SK-N-SH (cell line): ENCODE measurements around the gene LIN28B. TPM values are rescaled to one million over a fixed set of nuclear protein-coding genes. Genes with fewer than 3 reads are reported as not detected.

Experiments used
- CTCF ChIA-PET: fragments of 300-600, 350-600 bp; formaldehyde crosslinking; extraction: SDS; loops from one replicate; lab custom pipeline; 2021; lab: Yijun Ruan, JAX
- POLR2A ChIA-PET: fragments of 350-600 bp; sonication (Branson Sonifier 250); formaldehyde crosslinking; extraction: SDS; loops from one replicate; lab custom pipeline; 2020; ENCODE audit warnings: antibody characterized with exemption, inconsistent platforms; lab: Yijun Ruan, JAX
- DNase-seq: peaks from one replicate; pipeline ENCODE4 v3.0.0; 2012
- H2AFZ ChIP-seq: fragments of 200-600 bp; sonication (generic); 2 replicates; pipeline ENCODE4 v1.8.1; 2016; ENCODE audit warnings: antibody characterized with exemption, mild to moderate bottlenecking, low read depth
- H3F3A ChIP-seq: fragments of 200-600 bp; sonication (generic); replicated peaks from 2 replicates; pipeline ENCODE3; 2016; ENCODE audit warnings: antibody characterized with exemption, mild to moderate bottlenecking; ENCODE audit not compliant: insufficient read depth
- H3K27ac ChIP-seq, 2 experiments: fragments of 200-500 bp in 1 of 2; fragments of 200-600 bp in 1 of 2; sonication (Bioruptor generic) in 1 of 2; sonication (generic), shearing (Covaris generic) in 1 of 2; 2 replicates each; pipeline versions ENCODE4 v1.5.1 to v1.6.1; 2014 to 2016; ENCODE audit warnings: low read depth in 2 of 2, inconsistent platforms in 1 of 2, low read length in 1 of 2, mild to moderate bottlenecking in 1 of 2, mixed read lengths in 1 of 2
- H3K27me3 ChIP-seq: fragments of 200-600 bp; sonication (generic), shearing (Covaris generic); 2 replicates; pipeline ENCODE4 v1.6.1; 2016; ENCODE audit warnings: mixed run types; ENCODE audit not compliant: insufficient read depth
- H3K36me3 ChIP-seq, 2 experiments: fragments of 200-500 bp in 1 of 2; fragments of 200-600 bp in 1 of 2; sonication (Bioruptor generic) in 1 of 2; sonication (generic) in 1 of 2; replicated peaks in 1 of 2; 2 replicates each; pipeline versions ENCODE3 to v1.5.1; 2014 to 2016; ENCODE audit warnings: low read length in 1 of 2, mild to moderate bottlenecking in 1 of 2; ENCODE audit not compliant: insufficient read depth in 2 of 2, control insufficient read depth in 1 of 2
- H3K4me1 ChIP-seq, 2 experiments: fragments of 200-500 bp in 1 of 2; fragments of 200-600 bp in 1 of 2; sonication (Bioruptor generic) in 1 of 2; sonication (generic), shearing (Covaris generic) in 1 of 2; 2 replicates each; pipeline versions ENCODE4 v1.5.1 to v1.6.1; 2014 to 2016; ENCODE audit warnings: low read depth in 1 of 2, low read length in 1 of 2, mixed run types in 1 of 2; ENCODE audit not compliant: insufficient read depth in 2 of 2, control insufficient read depth in 1 of 2
- H3K4me2 ChIP-seq: fragments of 200-600 bp; sonication (generic), shearing (Covaris generic); 2 replicates; pipeline ENCODE4 v1.6.1; 2017; ENCODE audit warnings: mixed run types
- H3K4me3 ChIP-seq, 2 experiments: fragments of 200-500 bp in 1 of 2; fragments of 200-600 bp in 1 of 2; sonication (Bioruptor generic) in 1 of 2; sonication (generic), shearing (Covaris generic) in 1 of 2; 2 replicates each; pipeline versions ENCODE4 v1.5.1 to v1.8.1; 2014 to 2016; ENCODE audit warnings: low read depth in 2 of 2, inconsistent platforms in 1 of 2, low read length in 1 of 2, mild to moderate bottlenecking in 1 of 2, mixed read lengths in 1 of 2, moderate library complexity in 1 of 2
- H3K79me2 ChIP-seq: fragments of 200-600 bp; sonication (generic); 2 replicates; pipeline ENCODE4 v1.8.1; 2017; ENCODE audit warnings: mild to moderate bottlenecking; ENCODE audit not compliant: insufficient read depth
- H3K9ac ChIP-seq: fragments of 200-600 bp; sonication (generic); 2 replicates; pipeline ENCODE4 v1.6.1; 2017; ENCODE audit warnings: mixed run types
- H3K9me2 ChIP-seq: fragments of 200-600 bp; sonication (generic); 2 replicates; pipeline ENCODE4 v1.6.1; 2017; ENCODE audit warnings: mixed run types
- H3K9me3 ChIP-seq: fragments of 200-600 bp; sonication (generic); 2 replicates; pipeline ENCODE4 v1.6.1; 2017; ENCODE audit warnings: mixed run types, mild to moderate bottlenecking, moderate library complexity
- H4K20me1 ChIP-seq: fragments of 200-600 bp; sonication (generic); 2 replicates; pipeline ENCODE4 v1.6.1; 2017; ENCODE audit warnings: mild to moderate bottlenecking, mixed run types; ENCODE audit not compliant: insufficient read depth
- ELF1 ChIP-seq: IDR thresholded peaks from 2 replicates; pipeline ENCODE4 v1.4.0; 2012
- FOSL2 ChIP-seq: IDR thresholded peaks from 2 replicates; pipeline ENCODE4 v1.4.0; 2012; ENCODE audit warnings: low read depth, mild to moderate bottlenecking, moderate library complexity, borderline replicate concordance
- FOXJ3 ChIP-seq: sonication (generic); formaldehyde crosslinking; IDR thresholded peaks from 2 replicates; pipeline ENCODE4 v1.5.1; 2020; ENCODE audit warnings: mild to moderate bottlenecking, missing genetic modification reagents
- GATA2 ChIP-seq: sonication (generic); formaldehyde crosslinking; IDR thresholded peaks from 2 replicates; pipeline ENCODE4 v1.5.0; 2020; ENCODE audit warnings: mild to moderate bottlenecking, missing genetic modification reagents
- JUND ChIP-seq: IDR thresholded peaks from 2 replicates; pipeline ENCODE4 v1.4.0; 2012
- MEF2A ChIP-seq: IDR thresholded peaks from 2 replicates; pipeline ENCODE4 v1.4.0; 2012; ENCODE audit warnings: low read depth, borderline replicate concordance
- PBX3 ChIP-seq: IDR thresholded peaks from 2 replicates; pipeline ENCODE4; 2012
- SIN3A ChIP-seq: IDR thresholded peaks from 2 replicates; pipeline ENCODE4 v1.6.1; 2012; ENCODE audit warnings: low read depth, mild to moderate bottlenecking, low read length, moderate library complexity, borderline replicate concordance
- SMC3 ChIP-seq: IDR thresholded peaks from 2 replicates; pipeline ENCODE4 v1.6.1; 2012; ENCODE audit warnings: low read depth, low read length, improper control_type of control experiment
- TAF1 ChIP-seq: IDR thresholded peaks from 2 replicates; pipeline ENCODE4 v1.6.1; 2012; ENCODE audit warnings: low read depth, mild to moderate bottlenecking, low read length, moderate library complexity, borderline replicate concordance
- TEAD4 ChIP-seq: IDR thresholded peaks from 2 replicates; pipeline ENCODE4 v1.4.0; 2012; ENCODE audit warnings: mild to moderate bottlenecking, borderline replicate concordance; ENCODE audit not compliant: insufficient read depth
- USF1 ChIP-seq: IDR thresholded peaks from 2 replicates; pipeline ENCODE4 v1.4.0; 2012; ENCODE audit warnings: low read depth, borderline replicate concordance
- ZBTB33 ChIP-seq: IDR thresholded peaks from 2 replicates; pipeline ENCODE4 v1.4.0; 2012; ENCODE audit warnings: low read depth, borderline replicate concordance
- WGBS: methylation state at CpG from one replicate; pipeline ENCODE4 v1.1.6; 2017; ENCODE audit warnings: low lambda C conversion rate; 5-methylcytosine and 5-hydroxymethylcytosine counted together
- polyA plus RNA-seq, 3 experiments: library from polyadenylated mRNA; depleted of rRNA; stranded (reverse); fragments of >200 nt; gene quantifications; 2 replicates each; pipeline ENCODE4 v1.2.3, GENCODE V29; 2012

LIN28B gene
- polyA plus RNA-seq, 1 of the 3 experiments (the other 2 are of a cell fraction), result 0.67 TPM

GRCh38 chr6:105069821-105070445 is 113.0 kb downstream of the LIN28B start:
- no peaks in the 10 kb centered on the region for H3K79me2 ChIP-seq
- H2AFZ ChIP-seq, result no peak overlapping the region
- CTCF ChIA-PET, result interaction anchor here (0.7 to 7.1 kb wide), 6 partner anchors 9 to 354 kb away, joined by 3 to 51 read pairs (median 3); no protein-coding TSS in a partner anchor
- no peaks in the 10 kb centered on the region for H4K20me1 ChIP-seq
- 83% methylated on average over 1 of the region's 1 CpG for WGBS
- peaks cover 8% of the 10 kb centered on the region for H3F3A ChIP-seq
- H3K9me3 ChIP-seq, result no peaks in the 10 kb centered on the region
- POLR2A ChIA-PET, result no interaction called here
- H3K27ac ChIP-seq, result no peak overlapping the region
- no peaks in the 10 kb centered on the region for H3K9me2 ChIP-seq
- H3K27me3 ChIP-seq, result no peaks in the 10 kb centered on the region
- H3K4me2 ChIP-seq, result no peak overlapping the region
- TF ChIP-seq TEAD4 (no peak), USF1 (no peak), SMC3 (no peak), FOXJ3 (CRISPR knock-in tag) (no peak), GATA2 (CRISPR knock-in tag) (no peak), FOSL2 (no peak)
- no peaks in the 10 kb centered on the region for H3K36me3 ChIP-seq
- H3K4me3 ChIP-seq, result no peak overlapping the region
- DNase-seq, result no peak
- peaks cover 3 to 25% of the 10 kb centered on the region in 2 experiments; a peak in 3 of 4 replicates for H3K4me1 ChIP-seq
- no peak overlapping the region for H3K9ac ChIP-seq

- Histone ChIP-seq H3K4me2 (no peak overlapping the region), H3K4me3 (no peak overlapping the region), H3K27ac (no peak overlapping the region), H4K20me1 (no peaks in the 10 kb centered on the region), H3K36me3 (no peaks in the 10 kb centered on the region), H3K9me2 (no peaks in the 10 kb centered on the region), H3K9me3 (no peaks in the 10 kb centered on the region), H3K9ac (no peak overlapping the region), H3K27me3 (no peaks in the 10 kb centered on the region), H3K4me1 (peaks cover 3 to 8% of the 10 kb centered on the region in 2 experiments; a peak in 3 of 4 replicates), H3F3A (peaks cover 8% of the 10 kb centered on the region), H2AFZ (no peak overlapping the region), H3K79me2 (no peaks in the 10 kb centered on the region)
- ChIA-PET POLR2A (no interaction called here), CTCF (interaction anchor here (0.5 to 2.1 kb wide), 3 partner anchors 15 to 1322 kb away, joined by 3 to 7 read pairs (median 4); no protein-coding TSS in a partner anchor)
- TF ChIP-seq JUND, result no peak
- no peak for TF ChIP-seq ZBTB33
- no peak for TF ChIP-seq FOXJ3 (CRISPR knock-in tag)
- TF ChIP-seq ELF1, result no peak
- TF ChIP-seq MEF2A, result no peak
- no peak for TF ChIP-seq GATA2 (CRISPR knock-in tag)
- no peak for TF ChIP-seq PBX3
- no peak for TF ChIP-seq SIN3A
- no peak for TF ChIP-seq USF1
- TF ChIP-seq TAF1, result no peak
- no peak for DNase-seq
Measured at GRCh38 chr6:105072798-105073199, 115.9 kb downstream of the LIN28B start.
